Upper lobe of left lung (tissue), 6 donors: ENCODE results near the gene INTS6. TPM values are rescaled to one million over a fixed set of nuclear protein-coding genes. Genes with fewer than 3 reads are reported as not detected.
"Not testable (repeated sequence)": the region's sequence is repeated elsewhere in the genome, so short reads cannot be mapped to it uniquely, and the experiment has no call there.

ENCODE experiments used
- ATAC-seq, 2 donors: fragments of 200-7000 bp; cut with Tn5 transposase; one replicate each; pipeline ENCODE4 v1.9.1; 2022; ENCODE audit warnings: mild to moderate bottlenecking in 2 of 2, moderate library complexity in 2 of 2; ENCODE audit not compliant: low FRiP score in 2 of 2
- DNase-seq, 2 donors: peaks; one replicate each; pipeline ENCODE4 v3.0.0-alpha.2; 2019 to 2020
- H3K27ac ChIP-seq, 4 donors: fragments of 200-600 bp; sonication (generic); one replicate each; pipeline ENCODE4 v1.5.1; 2016 to 2019
- H3K27me3 ChIP-seq, 4 donors: fragments of 200-600 bp; sonication (generic); one replicate each; pipeline ENCODE4 v1.5.1; 2017 to 2019
- H3K36me3 ChIP-seq, 4 donors: fragments of 200-600 bp; sonication (generic); one replicate each; pipeline ENCODE4 v1.5.1; 2016 to 2019
- H3K4me1 ChIP-seq, 4 donors: fragments of 200-600 bp; sonication (generic); one replicate each; pipeline ENCODE4 v1.5.1; 2018 to 2019
- H3K4me3 ChIP-seq, 4 donors: fragments of 200-600 bp; sonication (generic); one replicate each; pipeline ENCODE4 v1.5.1; 2017 to 2019; ENCODE audit warnings: mild to moderate bottlenecking in 2 of 4, moderate library complexity in 1 of 4
- H3K9me3 ChIP-seq, 4 donors: fragments of 200-600 bp; sonication (generic); one replicate each; pipeline ENCODE4 v1.5.1; 2018 to 2019
- EP300 ChIP-seq, 4 donors: sonication (generic); formaldehyde crosslinking; IDR thresholded peaks; one replicate each; pipeline ENCODE4 v1.5.1; 2017; ENCODE audit warnings: antibody characterized with exemption in 4 of 4, control low read depth in 2 of 4
- POLR2A ChIP-seq, 4 donors: fragments of 450-650 bp; IDR thresholded peaks; one replicate each; pipeline ENCODE4 v1.5.1; 2016 to 2017; ENCODE audit warnings: antibody characterized with exemption in 4 of 4, mild to moderate bottlenecking in 2 of 4
- POLR2AphosphoS5 ChIP-seq, 2 donors: sonication (generic); formaldehyde crosslinking; IDR thresholded peaks; one replicate each; pipeline ENCODE4 v1.5.1; 2017; ENCODE audit warnings: antibody characterized with exemption in 2 of 2
- WGBS, 2 donors: methylation state at CpG; one replicate each; pipeline ENCODE4 v1.1.5; 2017 to 2018; 5-methylcytosine and 5-hydroxymethylcytosine counted together
- total RNA-seq, 6 donors: library from RNA; depleted of rRNA in 4 of 6; stranded (reverse); fragments of >200 nt in 4 of 6; gene quantifications; one replicate each; pipeline versions ENCODE4 v1.1.0 to v1.2.1, GENCODE V29; 2016 to 2021
- TF ChIP-seq, protein P1 (sequence below), 6 experiments: fragments of 450-650 bp in 4 of 6; fragments of 200-600 bp in 2 of 6; sonication (generic) in 2 of 6; IDR thresholded peaks; one replicate each; pipeline ENCODE4 v1.5.1; 2016 to 2019; ENCODE audit warnings: antibody characterized with exemption in 6 of 6
- donor health status: DM: no; HTN: no; CAD: no; lungs with moderate emphysema.
- donor health status: DM: no; HTN: yes; CAD: no; lungs with severe emphysema.

The INTS6 gene
- total RNA-seq, 6 donors from 2014 or later = 20.5 to 43.2 (median 24.8) TPM

DNA sequence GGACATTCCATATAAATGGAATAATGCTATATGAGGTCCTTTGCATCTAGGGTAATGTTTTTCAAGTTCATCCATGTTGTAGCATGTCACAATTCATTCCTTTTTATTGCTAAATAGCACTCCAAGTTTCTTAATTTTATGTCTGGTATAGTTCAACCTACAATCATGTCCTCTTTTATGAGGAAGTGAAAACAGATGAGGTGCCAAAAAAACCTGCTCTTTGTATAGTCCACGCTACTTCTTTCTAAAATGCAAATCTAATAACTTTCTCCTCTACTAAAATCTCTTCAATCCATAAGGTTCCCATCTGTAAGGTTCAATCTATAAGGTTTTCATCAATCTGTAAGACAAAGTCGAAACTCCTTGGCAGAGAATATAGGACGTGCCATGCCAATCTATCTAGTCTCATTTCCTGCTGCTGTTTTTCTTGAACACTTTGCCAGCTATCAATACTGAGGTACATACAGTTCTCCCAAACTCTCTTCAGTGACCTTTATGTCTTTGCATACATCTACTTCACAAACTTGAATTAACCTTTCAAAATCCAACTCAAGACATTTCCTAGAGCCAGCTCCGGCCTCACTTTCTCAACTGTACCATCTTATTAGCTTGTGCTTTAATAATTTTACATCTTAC lies 33.7 kb downstream of the INTS6 start:
- Histone ChIP-seq H3K27ac (no peak overlapping the region), H3K4me3 (no peak overlapping the region), H3K27me3 (no peaks in the 10 kb centered on the region), H3K9me3 (peaks cover 0 to 6% (median 0%) of the 10 kb centered on the region in 4 donors), H3K4me1 (peaks cover 4 to 25% (median 16%) of the 10 kb centered on the region in 4 donors), H3K36me3 (peaks cover 0 to 14% (median 0%) of the 10 kb centered on the region in 4 donors)
- DNase-seq = no peak
- ATAC-seq = peak in 1 of 2 donors; percentile 53
- TF ChIP-seq, protein P1, sequence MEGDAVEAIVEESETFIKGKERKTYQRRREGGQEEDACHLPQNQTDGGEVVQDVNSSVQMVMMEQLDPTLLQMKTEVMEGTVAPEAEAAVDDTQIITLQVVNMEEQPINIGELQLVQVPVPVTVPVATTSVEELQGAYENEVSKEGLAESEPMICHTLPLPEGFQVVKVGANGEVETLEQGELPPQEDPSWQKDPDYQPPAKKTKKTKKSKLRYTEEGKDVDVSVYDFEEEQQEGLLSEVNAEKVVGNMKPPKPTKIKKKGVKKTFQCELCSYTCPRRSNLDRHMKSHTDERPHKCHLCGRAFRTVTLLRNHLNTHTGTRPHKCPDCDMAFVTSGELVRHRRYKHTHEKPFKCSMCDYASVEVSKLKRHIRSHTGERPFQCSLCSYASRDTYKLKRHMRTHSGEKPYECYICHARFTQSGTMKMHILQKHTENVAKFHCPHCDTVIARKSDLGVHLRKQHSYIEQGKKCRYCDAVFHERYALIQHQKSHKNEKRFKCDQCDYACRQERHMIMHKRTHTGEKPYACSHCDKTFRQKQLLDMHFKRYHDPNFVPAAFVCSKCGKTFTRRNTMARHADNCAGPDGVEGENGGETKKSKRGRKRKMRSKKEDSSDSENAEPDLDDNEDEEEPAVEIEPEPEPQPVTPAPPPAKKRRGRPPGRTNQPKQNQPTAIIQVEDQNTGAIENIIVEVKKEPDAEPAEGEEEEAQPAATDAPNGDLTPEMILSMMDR (IDR thresholded peaks at IDR 0.05) = no peak
- TF ChIP-seq POLR2A (IDR thresholded peaks at IDR 0.05) (no peak), EP300 (IDR thresholded peaks at IDR 0.05) (no peak)
- 64 to 80% methylated on average over 4 of the region's 4 CpGs for WGBS, 2 donors

DNA sequence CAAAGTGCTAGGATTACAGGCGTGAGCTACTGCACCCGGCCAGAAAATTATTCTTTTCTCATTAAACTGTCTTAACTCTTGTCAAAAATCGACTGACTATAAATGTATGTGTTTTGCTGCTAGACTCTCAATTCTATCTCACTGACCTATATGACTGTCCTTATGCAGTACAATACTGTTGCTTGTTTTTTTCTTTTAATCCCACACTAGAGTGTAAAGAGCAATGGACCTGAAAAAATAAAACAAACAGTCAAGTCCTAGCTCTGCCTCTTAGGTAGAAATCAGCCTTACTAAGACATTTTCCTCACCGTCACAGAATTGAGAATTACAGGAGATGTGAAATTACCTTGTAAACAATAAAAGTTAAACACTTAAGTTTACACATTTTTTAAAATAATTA lies 35.1 kb downstream of the INTS6 start:
- Histone ChIP-seq H3K4me1 (peaks cover 4 to 18% (median 15%) of the 10 kb centered on the region in 4 donors), H3K4me3 (no peak overlapping the region), H3K27me3 (no peaks in the 10 kb centered on the region), H3K36me3 (peaks cover 0 to 14% (median 0%) of the 10 kb centered on the region in 4 donors), H3K27ac (no peak overlapping the region), H3K9me3 (peaks cover 0 to 6% (median 0%) of the 10 kb centered on the region in 4 donors)
- no peak for DNase-seq
- TF ChIP-seq EP300 (IDR thresholded peaks at IDR 0.05) (no peak), POLR2A (IDR thresholded peaks at IDR 0.05) (no peak), POLR2AphosphoS5 (IDR thresholded peaks at IDR 0.05) (no peak)
- TF ChIP-seq, protein P1 (IDR thresholded peaks at IDR 0.05) = no peak
- no peak for ATAC-seq
- 83 to 89% methylated on average over 4 of the region's 4 CpGs for WGBS, 2 donors

DNA sequence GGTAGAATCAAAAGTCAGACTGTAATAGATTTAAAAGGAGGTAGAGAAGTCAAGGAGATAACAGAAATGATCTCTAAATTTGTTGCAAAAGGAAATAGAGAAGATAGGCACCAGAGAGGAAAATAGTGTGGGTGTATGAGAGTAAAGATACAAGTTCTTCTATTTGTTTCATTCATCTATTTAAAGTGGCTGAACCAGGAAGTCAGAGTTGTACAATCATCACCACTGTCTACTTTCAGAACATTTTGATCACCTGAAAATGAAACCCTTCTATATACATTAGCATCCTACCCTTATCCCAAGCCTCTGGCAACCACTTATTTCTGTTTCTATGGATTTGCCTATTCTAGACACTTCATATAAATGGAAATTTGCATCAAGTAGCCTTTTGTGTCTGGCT lies 36.7 kb downstream of the INTS6 start:
- ATAC-seq (no peak), DNase-seq (no peak)
- H3K27ac ChIP-seq = no peak overlapping the region
- H3K27me3 ChIP-seq = no peaks in the 10 kb centered on the region
- H3K9me3 ChIP-seq = peaks cover 0 to 6% (median 0%) of the 10 kb centered on the region in 4 donors
- no peak overlapping the region for H3K4me3 ChIP-seq
- TF ChIP-seq POLR2A (IDR thresholded peaks at IDR 0.05) = no peak
- peaks cover 0 to 14% (median 0%) of the 10 kb centered on the region in 4 donors for H3K36me3 ChIP-seq
- peaks cover 2 to 15% (median 13%) of the 10 kb centered on the region in 4 donors for H3K4me1 ChIP-seq

DNA sequence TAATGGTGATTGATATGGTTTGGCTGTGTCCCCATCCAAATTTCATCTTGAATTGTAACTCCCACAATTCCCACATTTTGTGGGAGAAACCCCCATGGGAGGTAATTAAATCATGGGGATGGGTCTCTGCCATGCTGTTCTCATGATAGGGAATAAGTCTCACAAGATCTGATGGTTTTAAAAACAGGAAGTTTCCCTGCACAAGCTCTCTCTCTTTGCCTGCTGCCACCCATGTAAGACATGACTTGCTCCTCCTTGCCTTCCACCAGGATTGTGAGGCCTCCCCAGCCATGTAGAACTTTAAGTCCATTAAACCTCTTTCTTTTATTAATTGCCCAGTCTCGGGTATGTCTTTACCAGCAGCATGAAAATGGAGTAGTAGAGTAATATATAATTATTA lies 37.5 kb downstream of the INTS6 start:
- H3K4me3 ChIP-seq, H3K27me3 ChIP-seq, H3K27ac ChIP-seq, ATAC-seq, H3K9me3 ChIP-seq, DNase-seq: not testable (repeated sequence)
- peaks cover 0 to 15% (median 11%) of the 10 kb centered on the region in 4 donors for H3K4me1 ChIP-seq
- WGBS, 2 donors = 100% methylated on average over 1 of the region's 1 CpG
- peaks cover 0 to 10% (median 0%) of the 10 kb centered on the region in 4 donors for H3K36me3 ChIP-seq

DNA sequence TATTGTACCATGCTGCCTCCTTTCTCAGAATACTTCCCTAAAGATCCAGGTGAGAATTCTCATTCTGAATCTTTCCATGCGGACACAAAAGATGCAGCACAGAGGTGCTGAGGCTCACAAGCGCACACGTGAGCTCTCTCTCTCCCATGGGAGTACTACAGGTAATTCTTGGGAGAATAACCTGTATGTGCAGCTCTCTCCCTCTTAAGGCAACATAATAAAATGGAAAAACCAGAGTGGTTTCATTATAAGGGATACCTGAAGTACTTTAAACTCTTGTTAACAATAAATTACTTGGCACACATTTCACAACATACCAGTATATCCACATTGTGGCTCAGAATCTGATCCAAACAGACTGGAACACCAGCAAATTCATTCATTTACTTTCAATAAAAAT lies 40.4 kb downstream of the INTS6 start:
- Histone ChIP-seq H3K9me3 (peaks cover 0 to 6% (median 0%) of the 10 kb centered on the region in 4 donors), H3K4me3 (no peak overlapping the region), H3K36me3 (peaks cover 0 to 6% (median 0%) of the 10 kb centered on the region in 4 donors), H3K4me1 (no peaks in the 10 kb centered on the region), H3K27me3 (no peaks in the 10 kb centered on the region), H3K27ac (no peak overlapping the region)
- ATAC-seq (no peak), DNase-seq (no peak)
- TF ChIP-seq POLR2AphosphoS5 (IDR thresholded peaks at IDR 0.05) (no peak), POLR2A (IDR thresholded peaks at IDR 0.05) (no peak), EP300 (IDR thresholded peaks at IDR 0.05) (no peak)
- TF ChIP-seq, protein P1 (IDR thresholded peaks at IDR 0.05) = no peak
- 80 to 88% methylated on average over 3 of the region's 3 CpGs for WGBS, 2 donors

DNA sequence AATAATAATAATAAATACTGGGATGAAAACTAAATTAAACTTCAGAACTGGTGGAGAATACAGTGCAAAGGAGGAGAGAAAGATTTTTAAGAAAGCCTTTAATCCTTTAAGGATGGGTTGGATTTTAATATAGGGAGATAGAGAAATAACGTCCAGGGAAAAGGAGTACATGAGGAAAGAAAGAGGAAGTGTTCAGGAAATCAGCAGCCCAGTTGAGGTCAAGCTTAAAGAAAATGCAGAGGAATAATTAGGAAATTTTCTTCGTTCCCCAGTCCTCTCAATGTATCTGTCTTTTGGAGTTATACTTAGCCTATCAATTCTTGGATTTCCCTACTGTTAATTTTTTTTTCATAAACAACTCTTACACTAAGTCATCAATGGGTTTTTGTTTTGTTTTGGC lies 47.7 kb downstream of the INTS6 start:
- ATAC-seq (no peak), DNase-seq (no peak)
- H3K4me1 ChIP-seq = no peaks in the 10 kb centered on the region
- no peaks in the 10 kb centered on the region for H3K36me3 ChIP-seq
- 59 to 61% methylated on average over 2 of the region's 2 CpGs for WGBS, 2 donors
- TF ChIP-seq EP300 (IDR thresholded peaks at IDR 0.05) (no peak), POLR2AphosphoS5 (IDR thresholded peaks at IDR 0.05) (no peak), POLR2A (IDR thresholded peaks at IDR 0.05) (no peak)
- TF ChIP-seq, protein P1 (IDR thresholded peaks at IDR 0.05) = no peak
- no peak overlapping the region for H3K27ac ChIP-seq
- no peak overlapping the region for H3K4me3 ChIP-seq
- no peaks in the 10 kb centered on the region for H3K27me3 ChIP-seq
- H3K9me3 ChIP-seq = no peaks in the 10 kb centered on the region
